H9 (cell line): ENCODE results near the gene VCAN. TPM values are rescaled to one million over a fixed set of nuclear protein-coding genes. Genes with fewer than 3 reads are reported as not detected.

Source experiments
- DNase-seq: peaks from one replicate; pipeline ENCODE4 v3.0.0-alpha.2; 2017
- H2AFZ ChIP-seq: one replicate; pipeline ENCODE4 v1.6.1; 2013; ENCODE audit warnings: mild to moderate bottlenecking, low read length, control low read depth, moderate library complexity
- H2AK5ac ChIP-seq: 2 replicates; pipeline ENCODE4 v1.6.1; 2013; ENCODE audit warnings: low read length, control low read depth, mixed read lengths; ENCODE audit not compliant: insufficient read length
- H2BK120ac ChIP-seq: one replicate; pipeline ENCODE4 v1.6.1; 2013; ENCODE audit warnings: low read depth, mild to moderate bottlenecking, low read length, control low read depth, inconsistent platforms; ENCODE audit not compliant: poor library complexity, severe bottlenecking
- H2BK12ac ChIP-seq: 2 replicates; pipeline ENCODE4 v1.6.1; 2013; ENCODE audit warnings: low read length, control low read depth, mixed read lengths, low read depth; ENCODE audit not compliant: insufficient read length
- H2BK15ac ChIP-seq: 2 replicates; pipeline ENCODE4 v1.6.1; 2013; ENCODE audit warnings: low read depth, low read length, control low read depth
- H2BK20ac ChIP-seq: one replicate; pipeline ENCODE4 v1.6.1; 2013; ENCODE audit warnings: low read depth, mild to moderate bottlenecking, low read length, control low read depth, inconsistent platforms; ENCODE audit not compliant: poor library complexity, severe bottlenecking
- H2BK5ac ChIP-seq: 2 replicates; pipeline ENCODE4 v1.6.1; 2013; ENCODE audit warnings: low read length, control low read depth, mixed read lengths; ENCODE audit not compliant: insufficient read length
- H3K14ac ChIP-seq: 2 replicates; pipeline ENCODE4 v1.6.1; 2013; ENCODE audit warnings: low read length, control low read depth; ENCODE audit not compliant: insufficient read depth
- H3K18ac ChIP-seq: 2 replicates; pipeline ENCODE4 v1.6.1; 2013; ENCODE audit warnings: low read depth, mild to moderate bottlenecking, mixed read lengths, low read length, control low read depth; ENCODE audit not compliant: insufficient read length
- H3K23ac ChIP-seq: 2 replicates; pipeline ENCODE4 v1.6.1; 2013; ENCODE audit warnings: low read length, control low read depth, mixed read lengths, low read depth; ENCODE audit not compliant: insufficient read length
- H3K23me2 ChIP-seq: 2 replicates; pipeline ENCODE4 v1.6.1; 2013; ENCODE audit warnings: low read depth, mild to moderate bottlenecking, mixed read lengths, low read length, control low read depth; ENCODE audit not compliant: insufficient read length, poor library complexity, severe bottlenecking
- H3K27ac ChIP-seq: 2 replicates; pipeline ENCODE4 v1.5.1; 2013; ENCODE audit warnings: low read length, control low read depth, mixed read lengths, low read depth; ENCODE audit not compliant: insufficient read length
- H3K27me3 ChIP-seq: 2 replicates; pipeline ENCODE4 v1.6.1; 2013; ENCODE audit warnings: low read length, control low read depth, inconsistent platforms; ENCODE audit not compliant: insufficient read depth
- H3K4ac ChIP-seq: 2 replicates; pipeline ENCODE4 v1.6.1; 2013; ENCODE audit warnings: low read depth, mild to moderate bottlenecking, control low read depth, inconsistent platforms, low read length, moderate library complexity
- H3K4me1 ChIP-seq: 2 replicates; pipeline ENCODE4 v1.6.1; 2013; ENCODE audit warnings: low read length, control low read depth, inconsistent platforms; ENCODE audit not compliant: insufficient read depth
- H3K4me2 ChIP-seq: 2 replicates; pipeline ENCODE4 v1.6.1; 2013; ENCODE audit warnings: low read length, control low read depth, mixed read lengths; ENCODE audit not compliant: insufficient read length, insufficient read depth
- H3K56ac ChIP-seq: 2 replicates; pipeline ENCODE4 v1.6.1; 2013; ENCODE audit warnings: low read depth, mild to moderate bottlenecking, mixed read lengths, low read length, control low read depth; ENCODE audit not compliant: insufficient read length
- H3K79me1 ChIP-seq: 2 replicates; pipeline ENCODE4 v1.6.1; 2013; ENCODE audit warnings: low read depth, mild to moderate bottlenecking, moderate library complexity, low read length, control low read depth, inconsistent platforms; ENCODE audit not compliant: insufficient read depth, poor library complexity, severe bottlenecking
- H3K79me2 ChIP-seq: 2 replicates; pipeline ENCODE4 v1.6.1; 2013; ENCODE audit warnings: low read length, control low read depth, inconsistent platforms; ENCODE audit not compliant: insufficient read depth
- H3K9ac ChIP-seq: 2 replicates; pipeline ENCODE4 v1.6.1; 2013; ENCODE audit warnings: low read length, control low read depth, mixed read lengths; ENCODE audit not compliant: insufficient read length; ENCODE audit errors: extremely low read depth
- H3K9me3 ChIP-seq: one replicate; pipeline ENCODE4 v1.6.1; 2013; ENCODE audit warnings: low read depth, low read length, inconsistent platforms; ENCODE audit not compliant: control insufficient read depth
- H3T11ph ChIP-seq: one replicate; pipeline ENCODE4 v1.6.1; 2013; ENCODE audit warnings: mild to moderate bottlenecking, low read length, control low read depth, inconsistent platforms
- H4K20me1 ChIP-seq: one replicate; pipeline ENCODE4 v1.6.1; 2013; ENCODE audit not compliant: control insufficient read depth, insufficient read length, insufficient read depth
- H4K5ac ChIP-seq: 2 replicates; pipeline ENCODE4 v1.6.1; 2013; ENCODE audit warnings: low read depth, mild to moderate bottlenecking, mixed read lengths, low read length, control low read depth; ENCODE audit not compliant: insufficient read length
- H4K8ac ChIP-seq: replicated peaks from 2 replicates; pipeline ENCODE4 v1.6.1; 2013; ENCODE audit warnings: low read length, control low read depth, mixed read lengths, low read depth; ENCODE audit not compliant: insufficient read length
- H4K91ac ChIP-seq: 2 replicates; pipeline ENCODE4 v1.6.1; 2013; ENCODE audit warnings: low read depth, mild to moderate bottlenecking, moderate library complexity, mixed read lengths, low read length, control low read depth; ENCODE audit not compliant: insufficient read length
- H3K27ac Mint-ChIP-seq, 3 experiments: 2 replicates in 2 of 3; 3 replicates in 1 of 3; pipeline ENCODE4 v1.8.0; 2020 to 2021; ENCODE audit warnings: mixed read lengths in 3 of 3, mild to moderate bottlenecking in 1 of 3, moderate library complexity in 1 of 3
- H3K27me3 Mint-ChIP-seq: 2 replicates; pipeline ENCODE4 v1.8.0; 2021; ENCODE audit warnings: low read depth, mild to moderate bottlenecking, moderate library complexity, mixed read lengths
- H3K36me3 Mint-ChIP-seq, 3 experiments: 2 replicates in 2 of 3; 3 replicates in 1 of 3; pipeline ENCODE4 v1.8.0; 2020 to 2021; ENCODE audit warnings: low read depth in 3 of 3, mixed read lengths in 3 of 3; ENCODE audit not compliant: insufficient read depth in 1 of 3
- H3K4me1 Mint-ChIP-seq, 2 experiments: 2 replicates each; pipeline ENCODE4 v1.8.0; 2020; ENCODE audit warnings: mixed read lengths in 2 of 2
- H3K4me3 Mint-ChIP-seq, 2 experiments: 2 replicates in 1 of 2; 3 replicates in 1 of 2; pipeline ENCODE4 v1.8.0; 2020 to 2021; ENCODE audit warnings: mild to moderate bottlenecking in 2 of 2, mixed read lengths in 2 of 2, moderate library complexity in 1 of 2
- H3K9me3 Mint-ChIP-seq, 2 experiments: 2 replicates in 1 of 2; 3 replicates in 1 of 2; pipeline ENCODE4 v1.8.0; 2020; ENCODE audit warnings: mild to moderate bottlenecking in 2 of 2, mixed read lengths in 2 of 2, moderate library complexity in 1 of 2
- WGBS: extraction: QIAGEN DNeasy Blood & Tissue Kit; methylation state at CpG from one replicate; pipeline ENCODE4 v1.1.7; 2013; ENCODE audit warnings: missing lambda C conversion rate, low lambda C conversion rate, mixed read lengths; ENCODE audit not compliant: insufficient read length; ENCODE audit errors: extremely low coverage; 5-methylcytosine and 5-hydroxymethylcytosine counted together
- total RNA-seq: library from RNA; stranded (reverse); gene quantifications from 2 replicates; pipeline ENCODE4 v1.2.1, GENCODE V29; 2021
- TF ChIP-seq, protein P1 (sequence below): fragments of 200-600 bp; sonication (generic); conservative IDR thresholded peaks from 3 replicates; pipeline ENCODE4 v1.8.0; 2021; ENCODE audit warnings: antibody characterized with exemption, mild to moderate bottlenecking

The VCAN gene
- total RNA-seq, 1 experiment from 2014 or later: 278 TPM

DNA sequence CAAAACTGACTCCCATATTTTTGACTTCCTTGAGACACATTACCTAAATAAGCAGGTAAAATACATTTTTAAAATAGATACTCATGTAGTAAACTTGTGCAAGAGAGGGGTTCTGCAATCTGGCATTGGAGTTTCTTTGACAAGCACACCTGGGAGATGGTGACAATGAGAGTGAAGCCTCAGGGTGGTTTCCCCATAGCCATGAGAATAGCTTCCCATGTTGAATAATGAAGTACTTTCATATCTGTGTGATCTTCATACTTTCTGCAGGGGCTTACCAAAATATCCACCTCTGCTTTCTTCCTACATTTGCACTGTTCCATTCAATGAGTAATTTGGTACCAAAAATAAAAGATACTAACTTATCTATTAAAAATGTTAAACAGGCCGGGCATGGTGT lies 44.7 kb upstream of the VCAN start:
- no peak overlapping the region for H3K9ac ChIP-seq
- H3K4me3 Mint-ChIP-seq: no peak overlapping the region
- no peaks in the 10 kb centered on the region for H3K23me2 ChIP-seq
- H2AK5ac ChIP-seq: no peak overlapping the region
- H3K4ac ChIP-seq: no peak overlapping the region
- H3K4me1 ChIP-seq: no peaks in the 10 kb centered on the region
- no peak overlapping the region for H3K27ac Mint-ChIP-seq
- no peaks in the 10 kb centered on the region for H3K9me3 ChIP-seq
- no peak overlapping the region for H2BK5ac ChIP-seq
- TF ChIP-seq, protein P1, sequence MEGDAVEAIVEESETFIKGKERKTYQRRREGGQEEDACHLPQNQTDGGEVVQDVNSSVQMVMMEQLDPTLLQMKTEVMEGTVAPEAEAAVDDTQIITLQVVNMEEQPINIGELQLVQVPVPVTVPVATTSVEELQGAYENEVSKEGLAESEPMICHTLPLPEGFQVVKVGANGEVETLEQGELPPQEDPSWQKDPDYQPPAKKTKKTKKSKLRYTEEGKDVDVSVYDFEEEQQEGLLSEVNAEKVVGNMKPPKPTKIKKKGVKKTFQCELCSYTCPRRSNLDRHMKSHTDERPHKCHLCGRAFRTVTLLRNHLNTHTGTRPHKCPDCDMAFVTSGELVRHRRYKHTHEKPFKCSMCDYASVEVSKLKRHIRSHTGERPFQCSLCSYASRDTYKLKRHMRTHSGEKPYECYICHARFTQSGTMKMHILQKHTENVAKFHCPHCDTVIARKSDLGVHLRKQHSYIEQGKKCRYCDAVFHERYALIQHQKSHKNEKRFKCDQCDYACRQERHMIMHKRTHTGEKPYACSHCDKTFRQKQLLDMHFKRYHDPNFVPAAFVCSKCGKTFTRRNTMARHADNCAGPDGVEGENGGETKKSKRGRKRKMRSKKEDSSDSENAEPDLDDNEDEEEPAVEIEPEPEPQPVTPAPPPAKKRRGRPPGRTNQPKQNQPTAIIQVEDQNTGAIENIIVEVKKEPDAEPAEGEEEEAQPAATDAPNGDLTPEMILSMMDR: no peak
- H4K5ac ChIP-seq: no peak overlapping the region
- no peak overlapping the region for H4K91ac ChIP-seq
- H2BK120ac ChIP-seq: no peak overlapping the region
- no peaks in the 10 kb centered on the region for H4K20me1 ChIP-seq
- H2AFZ ChIP-seq: no peak overlapping the region
- no peak overlapping the region for H2BK20ac ChIP-seq
- H3K4me1 Mint-ChIP-seq: peaks cover 16 to 17% of the 10 kb centered on the region in 2 experiments
- DNase-seq: no peak
- H3T11ph ChIP-seq: no peak overlapping the region
- no CpG with 5 or more reads among the region's 1 CpG for WGBS
- H3K27me3 ChIP-seq: no peaks in the 10 kb centered on the region
- H3K23ac ChIP-seq: no peak overlapping the region
- no peak overlapping the region for H2BK15ac ChIP-seq
- H4K8ac ChIP-seq: no peak overlapping the region
- H3K27ac ChIP-seq: no peak overlapping the region
- no peak overlapping the region for H2BK12ac ChIP-seq
- H3K18ac ChIP-seq: no peak overlapping the region
- no peaks in the 10 kb centered on the region for H3K79me2 ChIP-seq
- H3K14ac ChIP-seq: no peak overlapping the region
- no peaks in the 10 kb centered on the region for H3K36me3 Mint-ChIP-seq
- peaks cover 2% of the 10 kb centered on the region in 2 experiments; a peak in 1 of 5 replicates for H3K9me3 Mint-ChIP-seq
- H3K27me3 Mint-ChIP-seq: no peaks in the 10 kb centered on the region
- no peak overlapping the region for H3K4me2 ChIP-seq
- H3K56ac ChIP-seq: no peak overlapping the region
- H3K79me1 ChIP-seq: no peaks in the 10 kb centered on the region
